Upper lobe of left lung (tissue), 4 donors: Measurements from ENCODE around the gene LRP11.

Source experiments
- CTCF ChIP-seq, 6 experiments: fragments of 450-650 bp in 4 of 6; fragments of 200-600 bp in 2 of 6; sonication (generic) in 2 of 6; IDR thresholded peaks; one replicate each; pipeline ENCODE4 v1.5.1; 2016 to 2019; ENCODE audit warnings: antibody characterized with exemption in 6 of 6
- EP300 ChIP-seq, 4 donors: sonication (generic); formaldehyde crosslinking; IDR thresholded peaks; one replicate each; pipeline ENCODE4 v1.5.1; 2017; ENCODE audit warnings: antibody characterized with exemption in 4 of 4, control low read depth in 2 of 4
- POLR2A ChIP-seq, 4 donors: fragments of 450-650 bp; IDR thresholded peaks; one replicate each; pipeline ENCODE4 v1.5.1; 2016 to 2017; ENCODE audit warnings: antibody characterized with exemption in 4 of 4, mild to moderate bottlenecking in 2 of 4

- TF ChIP-seq EP300 (IDR thresholded peaks at IDR 0.05), result no peak
- TF ChIP-seq CTCF (IDR thresholded peaks at IDR 0.05), result no peak
- TF ChIP-seq POLR2A (IDR thresholded peaks at IDR 0.05), result no peak
These were observed 23.9 kb upstream of the LRP11 start for GRCh38 chr6:149888093-149888492.
